GM21390 (cell line): Measurements from ENCODE around the gene BAHCC1.

ENCODE experiments used
- ATAC-seq: cut with Tn5 transposase; IDR thresholded peaks from one replicate; pipeline ENCODE4 v1.9.1; 2021; ENCODE audit not compliant: unreplicated experiment

The BAHCC1 gene

GRCh38 chr17:81489998-81490992 lies 95.0 kb downstream of the BAHCC1 start:
- ATAC-seq, result no peak

GRCh38 chr17:81491181-81491581 lies 95.9 kb downstream of the BAHCC1 start:
- no peak for ATAC-seq

- ATAC-seq, result no peak
Observed at GRCh38 chr17:81491761-81492160, 96.5 kb downstream of the BAHCC1 start.

GRCh38 chr17:81492202-81492601 lies 96.9 kb downstream of the BAHCC1 start:
- no peak for ATAC-seq

GRCh38 chr17:81492706-81493105 lies 97.4 kb downstream of the BAHCC1 start:
- no peak for ATAC-seq

GRCh38 chr17:81493198-81494038 lies 98.2 kb downstream of the BAHCC1 start:
- ATAC-seq, result no peak

- no peak for ATAC-seq
Observed at GRCh38 chr17:81494626-81495377, 99.5 kb downstream of the BAHCC1 start.

GRCh38 chr17:81498953-81499600 lies 103.8 kb downstream of the BAHCC1 start:
- no peak for ATAC-seq

- ATAC-seq, result no peak
Observed at GRCh38 chr17:81499601-81499970, 104.3 kb downstream of the BAHCC1 start.

- ATAC-seq, result no peak
Observed at GRCh38 chr17:81500047-81500446, 104.8 kb downstream of the BAHCC1 start.

- ATAC-seq, result no peak
Observed at GRCh38 chr17:81502471-81503017, 107.3 kb downstream of the BAHCC1 start.

GRCh38 chr17:81503619-81504018 lies 108.4 kb downstream of the BAHCC1 start:
- ATAC-seq, result no peak

- ATAC-seq, result no peak
Observed at GRCh38 chr17:81508639-81509206, 113.5 kb downstream of the BAHCC1 start.

- ATAC-seq, result no peak
Observed at GRCh38 chr17:81509207-81509971, 114.1 kb downstream of the BAHCC1 start.

- no peak for ATAC-seq
Observed at GRCh38 chr17:81509972-81510784, 114.9 kb downstream of the BAHCC1 start.

- no peak for ATAC-seq
Observed at GRCh38 chr17:81510785-81511553, 115.7 kb downstream of the BAHCC1 start.

GRCh38 chr17:81511554-81511803 lies 116.2 kb downstream of the BAHCC1 start:
- no peak for ATAC-seq
